HG03460 (cell line): Measurements from ENCODE around the gene VPS35L.
A peak's percentile ranks its signal among the peaks of the same experiment; 100 is the strongest.

Experiments
- ATAC-seq: cut with Tn5 transposase; IDR thresholded peaks from one replicate; pipeline ENCODE4 v1.9.1; 2021; ENCODE audit not compliant: unreplicated experiment

VPS35L gene

GRCh38 chr16:19555186-19555937 lies at the start of gene VPS35L:
TSS of gene VPS35L (plus strand) at chr16:19555703. CDS start at chr16:19555730, 27 bp downstream.
- ATAC-seq, result peak; percentile 97

- no peak for ATAC-seq
Measured at GRCh38 chr16:19506965-19507364, 48.5 kb upstream of the VPS35L start.

GRCh38 chr16:19507867-19508266 lies 47.6 kb upstream of the VPS35L start:
- ATAC-seq, result no peak

GRCh38 chr16:19512297-19512696 lies 43.2 kb upstream of the VPS35L start:
- ATAC-seq, result no peak

GRCh38 chr16:19513377-19514053 lies 42.0 kb upstream of the VPS35L start:
- no peak for ATAC-seq

GRCh38 chr16:19515757-19516156 lies 39.7 kb upstream of the VPS35L start:
- no peak for ATAC-seq

- no peak for ATAC-seq
Measured at GRCh38 chr16:19517424-19518089, 37.9 kb upstream of the VPS35L start.

GRCh38 chr16:19518388-19518787 lies 37.1 kb upstream of the VPS35L start:
- no peak for ATAC-seq

- no peak for ATAC-seq
Measured at GRCh38 chr16:19520861-19521331, 34.6 kb upstream of the VPS35L start.

- ATAC-seq, result peak; percentile 63
Measured at GRCh38 chr16:19521471-19522396, 33.8 kb upstream of the VPS35L start, which contains the start of gene GDE1. TSS of gene GDE1 (minus strand) at chr16:19522098. CDS start at chr16:19521964, 134 bp downstream.

GRCh38 chr16:19522397-19522732 lies 33.1 kb upstream of the VPS35L start:
- ATAC-seq, result no peak

- no peak for ATAC-seq
Measured at GRCh38 chr16:19522760-19523159, 32.7 kb upstream of the VPS35L start.

GRCh38 chr16:19523184-19523558 lies 32.3 kb upstream of the VPS35L start:
- ATAC-seq, result no peak

GRCh38 chr16:19523559-19524355 lies 31.7 kb upstream of the VPS35L start, which contains the start of gene CCP110:
TSS of gene CCP110 (plus strand) at chr16:19523942. CDS start at chr16:19527882, 3,940 bp downstream.
- peak; percentile 72 for ATAC-seq

GRCh38 chr16:19524356-19524615 lies 31.2 kb upstream of the VPS35L start:
- ATAC-seq, result no peak

GRCh38 chr16:19524616-19525384 lies 30.7 kb upstream of the VPS35L start:
- ATAC-seq, result no peak

- ATAC-seq, result no peak
Measured at GRCh38 chr16:19525385-19525723, 30.1 kb upstream of the VPS35L start.

GRCh38 chr16:19527161-19527560 lies 28.3 kb upstream of the VPS35L start:
- ATAC-seq, result no peak

GRCh38 chr16:19528666-19529065 lies 26.8 kb upstream of the VPS35L start:
- ATAC-seq, result no peak
